WI38 (cell line): ENCODE data around the gene ST6GALNAC5.
A peak's percentile ranks its signal among the peaks of the same experiment; 100 is the strongest.

Source experiments
- H3K4me3 ChIP-seq: 2 replicates; pipeline ENCODE4 v1.5.1; 2011; ENCODE audit warnings: low read depth, mild to moderate bottlenecking, control low read depth, low read length
- CTCF ChIP-seq: IDR thresholded peaks from 2 replicates; pipeline ENCODE4 v1.5.1; 2012; ENCODE audit warnings: low read depth, mild to moderate bottlenecking, control low read depth, low read length

ST6GALNAC5 gene

GRCh38 chr1:76865696-76866286 lies 1.5 kb upstream of the ST6GALNAC5 start:
- H3K4me3 ChIP-seq, result no peak overlapping the region
- no peak for TF ChIP-seq CTCF

- no peak for TF ChIP-seq CTCF
- no peak overlapping the region for H3K4me3 ChIP-seq
Observed at GRCh38 chr1:76866566-76866965, 714 bp upstream of the ST6GALNAC5 start.

GRCh38 chr1:76868154-76868882 lies 1.0 kb downstream of the ST6GALNAC5 start:
- TF ChIP-seq CTCF, result no peak
- H3K4me3 ChIP-seq, result peak overlapping the region; percentile 50

- no peak overlapping the region for H3K4me3 ChIP-seq
- no peak for TF ChIP-seq CTCF
Observed at GRCh38 chr1:76868916-76869315, 1.6 kb downstream of the ST6GALNAC5 start.

GRCh38 chr1:76870037-76870436 lies 2.8 kb downstream of the ST6GALNAC5 start:
- TF ChIP-seq CTCF, result no peak
- no peak overlapping the region for H3K4me3 ChIP-seq

GRCh38 chr1:76871355-76871974 lies 4.2 kb downstream of the ST6GALNAC5 start:
- no peak for TF ChIP-seq CTCF
- H3K4me3 ChIP-seq, result no peak overlapping the region

GRCh38 chr1:76872944-76873343 lies 5.7 kb downstream of the ST6GALNAC5 start:
- no peak for TF ChIP-seq CTCF
- no peak overlapping the region for H3K4me3 ChIP-seq
